NCI-H146 (cell line): ENCODE results near the gene GTPBP3.
A peak's percentile ranks its signal among the peaks of the same experiment; 100 is the strongest.

ENCODE experiments used
- DNase-seq: peaks from one replicate; lab custom pipeline; 2025; lab: John Stamatoyannopoulos, UW

GTPBP3 gene

DNA sequence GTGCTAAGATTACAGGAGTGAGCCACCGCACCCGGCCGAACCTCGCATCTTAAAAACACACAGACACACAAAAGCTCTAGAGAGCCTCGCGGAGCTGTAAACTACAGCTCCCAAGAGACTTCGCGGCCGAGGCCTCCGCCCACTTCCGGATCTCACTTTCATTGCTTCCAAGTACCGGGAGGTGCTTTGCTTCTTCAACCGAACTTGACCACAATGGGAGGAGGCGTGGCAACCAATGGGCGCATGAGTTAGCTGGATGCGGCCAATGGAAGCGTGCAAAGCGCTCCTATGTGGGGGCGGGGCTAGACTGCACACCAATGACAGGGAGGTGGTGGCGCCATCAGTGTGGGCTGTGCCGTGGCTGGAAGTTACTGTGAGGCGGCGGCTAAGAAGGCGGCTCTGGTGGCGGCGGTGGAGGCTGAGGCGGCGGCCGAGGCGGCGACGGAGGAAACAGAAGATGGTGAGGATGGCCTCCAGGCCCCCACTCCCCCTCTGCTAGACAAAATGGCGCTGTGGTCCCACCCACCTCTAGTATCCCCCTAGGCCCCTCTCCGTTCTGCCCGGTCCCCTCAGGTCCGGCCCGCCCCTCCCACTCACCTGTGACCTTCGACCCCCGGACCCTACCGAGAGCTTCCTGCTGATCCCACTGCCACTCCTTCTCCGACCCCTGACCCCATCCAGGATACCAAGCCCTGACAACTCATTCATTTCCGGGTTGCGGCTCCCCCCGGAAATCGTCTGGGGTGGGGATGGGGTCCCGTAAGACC, 28.0 kb upstream of the GTPBP3 start, which contains the start of gene DDA1:
DDA1 (plus strand) TSS at position 366 of the 767 bp plus-strand sequence; CDS start at position 458, 92 bp downstream.
- DNase-seq = peak; percentile 100

DNA sequence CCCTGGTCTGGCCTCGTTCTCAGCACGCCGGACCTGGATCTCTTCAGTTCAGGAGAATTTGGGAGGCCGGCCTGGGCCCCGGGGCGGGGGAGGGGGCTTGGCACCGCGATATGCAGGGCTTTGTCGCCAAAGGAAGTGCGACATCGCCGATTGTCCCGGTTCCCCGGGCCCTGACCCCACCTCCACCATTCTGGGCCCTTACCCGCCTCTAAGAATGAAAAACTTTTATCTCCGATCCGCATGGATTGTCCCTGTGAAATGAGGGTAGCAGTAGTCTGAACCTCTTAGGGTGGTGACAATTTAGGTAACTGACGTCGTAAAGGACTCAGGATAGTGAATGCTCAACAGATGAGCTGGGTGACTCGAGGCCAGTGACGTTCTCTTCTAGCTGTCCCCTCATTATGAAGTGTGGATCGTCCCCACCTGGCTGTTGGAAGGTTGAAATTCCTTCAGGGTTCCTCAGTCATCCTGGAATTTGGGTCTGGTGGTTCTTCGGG, 27.3 kb upstream of the GTPBP3 start:
- no peak for DNase-seq

DNA sequence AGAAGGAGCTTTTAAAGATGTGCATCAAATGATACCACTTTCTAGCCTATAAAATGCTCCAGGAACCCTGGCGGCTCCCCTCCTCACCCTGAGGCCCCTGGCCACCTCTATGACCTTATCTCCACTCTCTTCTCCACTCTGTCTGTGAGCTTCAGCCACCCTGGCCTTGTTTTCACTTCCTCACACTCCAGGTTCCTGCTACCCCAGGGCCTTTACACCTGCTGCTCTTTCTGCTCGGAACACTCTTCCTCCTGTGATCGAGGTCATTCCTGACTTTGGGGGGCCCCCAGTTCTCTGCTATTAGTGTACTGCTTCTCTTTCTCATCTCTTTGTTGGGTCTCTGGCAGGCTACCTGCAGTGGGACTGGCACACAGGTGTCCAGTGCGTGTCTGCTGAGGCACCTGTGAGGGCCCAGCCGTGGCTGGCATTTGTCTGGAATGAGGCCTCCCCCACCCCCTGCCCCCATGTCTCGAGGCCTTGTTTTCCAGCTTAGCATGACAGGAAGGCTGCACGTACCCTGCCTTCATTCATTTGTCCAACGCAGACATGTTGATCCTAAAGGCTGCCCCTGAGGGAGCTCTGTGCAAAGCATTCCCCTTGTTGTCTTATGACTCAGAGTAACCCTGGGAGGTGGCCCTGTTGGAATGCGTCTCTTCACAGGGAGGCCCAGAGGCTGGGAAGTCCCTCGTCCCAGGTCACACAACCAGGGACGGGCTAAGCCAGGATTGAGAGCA, 25.7 kb upstream of the GTPBP3 start:
- DNase-seq = no peak

DNA sequence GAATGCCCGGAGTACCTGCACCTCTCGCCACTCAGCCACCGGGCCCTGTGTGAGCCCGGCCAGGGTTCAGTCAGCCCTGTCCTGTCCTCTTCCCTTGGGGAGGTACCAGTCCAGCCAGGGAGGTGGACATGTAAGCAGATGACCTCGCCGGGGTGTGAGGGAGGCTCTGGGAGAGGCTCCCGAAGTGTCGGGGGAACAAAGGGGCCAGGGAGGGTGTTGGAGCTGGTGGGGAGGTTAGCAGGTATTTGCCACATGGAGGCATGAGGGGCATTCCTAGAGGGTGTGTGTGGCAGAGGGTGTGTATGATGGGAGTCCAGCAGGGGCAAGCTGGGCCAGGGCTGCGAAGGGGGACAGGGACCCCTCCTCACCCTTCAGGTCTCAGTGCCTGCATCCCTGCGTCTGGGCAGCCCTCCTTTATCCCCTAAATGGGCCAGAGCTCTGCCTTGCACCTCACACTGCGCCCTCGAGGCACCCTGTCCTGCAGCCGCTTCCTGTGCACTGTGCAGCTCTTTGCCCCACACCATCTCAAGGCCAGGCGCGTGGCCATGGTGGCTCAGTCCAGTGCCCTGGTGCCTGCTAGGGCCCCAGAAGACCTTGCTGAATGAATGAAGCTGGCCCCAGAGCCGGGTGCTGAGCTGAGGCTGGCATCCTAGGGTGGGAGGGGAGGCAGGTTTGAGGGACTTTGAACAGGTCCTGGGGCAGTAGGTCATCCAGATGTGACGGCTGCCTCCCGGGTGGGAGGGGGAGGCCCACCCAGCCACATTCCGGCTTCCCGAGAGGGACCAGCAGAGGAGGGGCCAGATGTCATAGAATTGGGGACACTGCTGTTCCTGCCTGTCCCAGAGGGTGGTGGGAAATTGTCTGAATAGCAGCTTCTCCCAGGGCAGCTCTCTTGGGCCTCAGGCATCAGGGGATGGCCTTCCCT, 24.9 kb upstream of the GTPBP3 start:
- no peak for DNase-seq

DNA sequence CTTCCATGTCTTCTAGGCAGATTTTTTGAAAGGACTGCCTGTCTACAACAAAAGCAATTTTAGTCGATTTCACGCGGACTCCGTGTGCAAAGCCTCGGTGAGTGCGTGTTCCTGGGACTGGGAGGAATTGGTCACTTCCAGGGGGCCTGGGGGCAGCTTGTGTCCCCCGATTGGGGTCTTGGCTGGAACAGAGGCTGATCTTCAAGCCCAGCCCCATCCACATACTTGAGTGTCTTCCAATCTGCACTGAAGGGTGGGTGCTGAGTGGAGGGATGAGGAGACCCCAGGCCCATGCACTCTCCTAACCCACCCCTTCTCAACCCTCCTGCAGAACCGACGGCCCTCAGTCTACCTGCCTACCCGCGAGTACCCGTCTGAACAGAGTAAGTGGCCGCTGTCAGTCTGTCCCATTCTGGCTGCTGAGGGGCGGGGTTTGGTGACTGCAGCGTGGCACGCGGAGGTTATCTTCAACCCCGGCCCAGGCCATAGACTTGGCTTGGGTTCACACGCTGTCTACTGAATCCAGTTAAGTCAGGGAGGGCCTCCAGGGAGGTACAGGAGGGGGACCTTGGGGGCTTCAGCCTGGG, 23.3 kb upstream of the GTPBP3 start:
- no peak for DNase-seq

DNA sequence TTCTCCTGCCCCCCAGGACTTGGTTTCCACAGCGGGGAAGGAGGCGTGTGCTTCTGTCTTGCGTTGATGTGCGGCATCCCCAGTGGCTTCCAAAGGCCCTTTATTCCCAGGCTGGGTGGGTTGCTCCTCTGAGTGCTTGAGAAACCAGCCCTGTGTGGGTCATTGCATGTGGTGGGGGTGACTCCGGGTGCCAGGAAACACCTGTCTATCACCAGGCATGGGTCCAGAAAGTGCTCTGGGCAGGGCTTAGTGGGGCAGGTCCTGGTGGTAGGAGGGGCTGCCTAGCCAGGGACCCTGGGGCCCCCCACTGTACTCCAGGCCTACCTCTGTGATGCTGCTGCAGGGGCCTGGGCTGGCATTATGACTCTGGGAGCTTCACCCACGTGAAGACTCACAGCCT, 18.4 kb upstream of the GTPBP3 start:
- no peak for DNase-seq

DNA sequence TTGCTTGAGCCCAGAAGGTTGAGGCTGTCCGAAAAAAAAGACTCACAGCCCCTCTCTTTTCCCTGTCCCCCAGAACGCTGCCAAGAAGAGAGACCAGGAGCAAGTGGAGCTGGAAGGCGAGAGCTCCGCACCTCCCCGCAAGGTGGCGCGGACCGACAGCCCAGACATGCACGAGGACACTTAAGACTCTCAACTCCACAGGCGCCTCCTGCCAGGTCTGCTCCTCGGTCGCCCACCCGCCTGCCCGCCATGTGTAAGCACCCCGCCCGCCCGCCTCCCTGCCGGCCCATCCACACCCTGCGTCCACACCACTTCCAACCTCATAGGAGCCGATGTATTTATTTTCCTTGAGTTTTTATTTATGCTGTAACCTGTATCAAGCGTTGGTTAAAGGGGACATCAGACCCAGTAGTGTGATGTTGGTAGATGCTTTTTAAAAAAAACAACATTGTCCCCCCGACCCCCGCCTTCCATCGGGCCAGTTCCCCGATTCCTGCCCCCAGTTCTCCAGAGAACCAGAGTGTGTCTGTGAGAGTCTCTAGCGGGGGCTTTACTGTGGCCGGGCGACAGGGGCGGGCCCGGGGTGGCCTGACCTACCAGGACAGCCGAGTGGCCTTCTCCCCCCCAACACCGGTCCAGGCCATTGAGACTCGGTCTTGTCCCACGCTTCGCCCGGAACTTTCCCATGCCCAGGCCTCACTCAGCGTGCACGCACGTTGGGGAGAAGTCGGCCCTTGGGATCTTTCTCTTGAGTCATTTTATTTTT, 17.7 kb upstream of the GTPBP3 start:
- no peak for DNase-seq

DNA sequence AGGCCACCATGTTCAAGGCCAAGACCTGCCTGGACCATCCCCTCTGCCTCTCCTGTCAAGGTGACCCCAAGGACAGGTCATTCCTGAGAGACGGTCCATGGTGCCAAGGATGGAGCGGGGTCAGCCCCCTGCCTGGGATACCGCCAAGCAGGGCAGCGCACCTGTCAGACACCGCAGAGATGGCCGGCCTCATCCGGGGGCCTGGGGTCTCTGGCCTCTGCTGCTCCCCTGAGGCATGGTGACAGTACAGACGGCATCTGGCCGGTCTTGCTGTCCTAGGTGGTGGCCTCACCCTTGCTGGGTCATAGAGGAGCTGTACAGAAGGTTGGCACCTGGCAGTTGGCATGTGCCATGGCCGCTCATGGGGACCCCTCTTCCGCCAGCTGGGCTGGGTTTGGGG, 16.9 kb upstream of the GTPBP3 start:
- DNase-seq = no peak

DNA sequence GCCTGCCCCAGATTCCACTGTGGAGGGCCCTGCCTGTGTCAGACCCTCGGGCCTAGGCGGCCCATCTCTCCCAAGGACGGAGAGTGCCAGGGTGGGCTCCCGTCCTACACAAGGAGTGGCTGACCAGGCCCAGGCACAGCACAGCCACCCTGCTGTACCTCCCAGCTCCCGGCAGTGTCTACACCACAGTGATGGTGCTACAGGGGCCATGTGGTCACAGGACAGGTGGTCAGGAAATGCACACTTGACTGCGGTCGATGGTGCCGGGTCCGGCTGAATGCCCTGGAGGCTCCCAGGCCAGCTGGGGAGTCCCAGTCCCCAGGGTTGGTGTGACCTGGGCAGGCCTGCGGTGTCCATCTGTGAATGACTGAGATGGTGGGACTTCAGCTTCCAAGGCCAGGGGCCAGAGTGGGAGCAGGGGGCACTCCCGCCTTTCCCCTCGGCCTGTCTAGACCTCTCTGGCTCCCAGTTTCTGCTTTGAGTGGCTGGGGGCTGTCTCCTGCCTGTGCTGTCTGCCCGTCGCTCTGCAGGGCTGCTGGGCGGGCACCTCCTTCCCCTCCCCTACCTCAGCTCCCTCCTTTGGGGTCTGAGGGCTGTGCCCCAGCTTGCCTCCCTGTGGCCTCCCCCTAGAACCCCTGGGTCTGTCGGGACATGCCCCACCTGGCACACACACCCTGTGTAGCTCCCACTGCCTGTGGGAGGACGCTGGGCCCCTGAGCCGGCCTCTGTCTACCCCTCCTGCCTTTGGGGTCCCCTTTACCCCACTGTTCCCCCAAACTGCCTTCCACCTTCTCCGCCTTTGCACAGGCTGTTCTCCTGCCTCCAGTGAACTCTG, 15.5 kb upstream of the GTPBP3 start:
- DNase-seq = no peak

DNA sequence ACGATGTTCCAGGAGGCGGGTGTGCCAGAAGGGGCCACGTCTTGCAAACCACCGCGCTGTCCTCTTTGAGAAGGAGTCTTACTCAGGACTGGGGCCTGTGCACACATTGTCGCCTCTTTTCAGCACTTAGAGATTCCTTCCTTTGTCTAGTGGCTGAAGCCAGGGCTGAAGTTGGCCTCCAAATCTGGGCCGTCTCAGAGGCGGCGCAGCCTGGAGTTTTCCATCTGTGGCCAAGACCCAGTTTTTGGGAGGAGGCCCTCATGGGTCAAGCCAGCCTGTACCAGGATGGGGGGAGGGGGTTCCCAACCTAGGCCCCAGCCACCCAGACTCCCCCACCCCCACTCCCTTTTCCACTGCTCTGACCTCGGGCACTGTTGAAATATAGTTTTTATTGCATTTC, 14.5 kb upstream of the GTPBP3 start:
- no peak for DNase-seq

DNA sequence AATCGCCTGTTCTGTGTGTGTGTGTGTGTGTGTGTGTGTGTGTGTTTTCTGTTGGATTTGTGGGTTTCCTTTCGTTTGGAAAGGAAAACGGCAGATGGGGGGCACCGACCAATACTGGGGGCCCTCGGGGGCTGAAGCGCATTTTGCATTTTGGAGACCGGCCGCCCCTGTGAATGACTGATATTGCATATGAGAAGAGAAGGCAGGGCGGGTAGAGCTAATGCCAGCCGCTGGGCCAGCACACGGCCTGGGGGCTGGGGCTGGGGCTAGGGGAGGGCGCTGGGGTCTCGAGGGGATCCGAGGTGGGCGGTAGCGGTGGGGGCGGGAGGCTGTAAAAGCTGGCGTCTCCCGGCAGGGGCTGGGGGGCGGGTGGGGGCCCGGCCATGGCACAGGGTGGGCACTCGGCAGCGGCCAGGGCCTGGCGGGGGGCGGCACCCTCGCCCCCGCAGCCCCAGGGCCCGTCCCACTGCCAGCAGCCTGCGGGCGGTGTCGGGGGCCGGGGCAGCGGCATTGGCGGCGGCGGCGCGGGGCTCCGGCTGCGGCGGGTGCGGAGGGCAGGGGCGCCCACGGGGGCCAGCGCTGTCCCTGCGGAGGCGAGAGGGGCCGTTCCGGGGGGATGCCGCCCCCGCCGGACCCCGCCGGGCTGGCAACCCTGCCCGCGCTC, 13.9 kb upstream of the GTPBP3 start:
- DNase-seq = no peak

DNA sequence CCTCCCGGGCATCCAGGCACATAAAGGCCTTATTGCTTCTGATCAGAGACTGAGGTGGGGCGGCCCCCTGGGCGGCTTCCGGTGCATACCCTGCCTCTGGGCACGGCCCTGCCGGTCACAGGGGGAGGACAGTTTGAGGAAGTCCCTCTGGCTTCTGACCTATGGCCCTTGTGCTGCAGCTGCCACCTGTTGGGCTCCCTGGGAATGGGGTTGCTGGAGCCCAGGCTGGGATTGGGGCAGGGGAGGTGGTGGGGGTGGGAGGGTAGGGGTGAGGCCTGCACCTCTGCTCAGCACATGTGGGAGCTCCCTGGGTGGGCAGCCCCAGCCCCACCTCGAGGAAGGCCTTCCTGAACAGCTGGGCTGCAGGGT, 13.4 kb upstream of the GTPBP3 start:
- DNase-seq = no peak

DNA sequence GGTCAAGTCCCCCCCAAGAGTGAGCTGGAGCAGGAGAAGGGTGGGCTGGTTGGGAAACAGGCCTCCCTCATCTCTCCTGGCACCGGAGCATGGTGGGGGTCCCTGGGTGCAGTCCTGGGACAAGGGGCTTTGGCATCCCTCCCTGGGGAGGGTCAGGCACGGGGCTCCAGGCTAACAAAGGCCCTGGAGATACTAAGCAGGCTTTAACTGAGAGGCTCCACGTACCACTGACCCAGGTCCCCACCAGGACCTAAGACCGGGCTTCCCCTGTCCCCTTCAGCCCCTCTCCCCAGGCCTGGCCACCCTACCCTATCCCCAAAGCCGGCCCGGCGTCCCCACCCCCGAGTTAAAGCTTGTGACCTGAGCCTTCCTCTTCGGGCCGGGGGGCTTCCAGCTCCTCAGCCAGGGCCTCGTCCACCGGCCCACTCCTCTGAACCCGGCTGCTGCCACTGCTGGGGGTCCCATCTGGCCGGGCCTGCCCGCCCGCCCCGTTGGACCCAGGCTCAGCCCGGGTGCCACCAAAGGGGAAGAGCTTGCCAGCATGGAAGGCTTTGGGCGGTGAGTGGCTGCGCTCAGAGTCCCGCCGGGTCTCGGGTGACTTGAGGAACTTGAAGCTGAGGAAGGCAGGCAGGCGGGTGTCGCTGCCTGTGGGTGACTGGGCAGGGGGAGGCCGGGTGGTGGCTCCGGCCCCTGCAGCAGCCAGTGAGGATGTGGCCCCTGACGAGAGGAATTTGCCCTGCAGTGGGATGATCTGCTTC, 12.8 kb upstream of the GTPBP3 start:
- no peak for DNase-seq

DNA sequence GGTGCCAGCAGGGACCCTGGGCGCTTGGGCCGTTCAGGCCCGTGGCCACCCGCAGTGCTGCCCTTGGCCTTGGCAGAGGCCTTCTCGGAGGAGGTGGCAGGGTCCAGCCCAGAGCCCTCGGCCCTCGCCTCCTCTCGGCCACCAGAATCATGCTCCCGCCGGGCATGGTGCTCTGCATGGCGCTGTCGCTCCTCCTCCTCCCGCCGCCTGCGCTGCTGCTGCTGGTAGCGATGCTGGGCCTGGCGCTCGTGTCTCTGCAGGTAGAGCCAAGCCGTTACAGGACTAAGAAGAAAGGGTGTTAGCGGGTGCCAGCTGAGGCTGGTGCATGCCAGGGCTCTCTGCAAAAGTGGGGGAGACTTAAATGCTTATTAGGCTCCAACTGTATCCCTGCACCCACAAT, 12.2 kb upstream of the GTPBP3 start:
- DNase-seq = no peak

DNA sequence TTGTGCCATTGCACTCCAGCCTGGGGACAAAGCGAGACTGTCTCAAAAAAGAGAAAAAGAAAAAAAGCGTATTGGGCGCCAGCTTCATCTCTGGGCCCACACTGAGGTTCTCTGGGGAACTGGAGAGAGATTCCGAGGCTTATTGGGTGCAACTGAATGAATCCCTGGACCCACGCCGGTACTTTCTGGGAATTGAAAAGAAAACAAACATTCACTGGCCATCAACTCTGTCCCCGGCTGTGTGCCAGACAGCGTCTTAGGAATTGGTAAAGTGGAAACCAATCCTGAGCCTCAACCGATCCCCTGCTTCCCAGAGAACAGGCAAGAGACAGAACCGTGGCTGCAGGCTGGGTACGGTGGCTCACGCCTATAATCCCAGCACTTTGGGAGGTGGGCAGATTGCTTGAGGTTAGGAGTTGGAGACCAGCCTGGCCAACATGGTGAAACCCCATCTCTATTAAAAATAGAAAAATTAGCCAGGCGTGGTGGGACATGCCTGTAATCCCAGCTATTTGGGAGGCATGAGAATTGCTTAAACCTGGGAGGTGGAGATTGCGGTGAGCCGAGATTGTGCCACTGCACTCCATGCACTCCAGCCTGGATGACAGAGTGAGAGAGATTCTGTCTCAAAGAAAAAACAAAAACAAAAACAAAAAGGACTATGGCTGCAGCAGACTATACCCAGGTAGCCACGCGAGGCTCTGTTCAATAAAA, 11.3 kb upstream of the GTPBP3 start:
- DNase-seq = no peak

DNA sequence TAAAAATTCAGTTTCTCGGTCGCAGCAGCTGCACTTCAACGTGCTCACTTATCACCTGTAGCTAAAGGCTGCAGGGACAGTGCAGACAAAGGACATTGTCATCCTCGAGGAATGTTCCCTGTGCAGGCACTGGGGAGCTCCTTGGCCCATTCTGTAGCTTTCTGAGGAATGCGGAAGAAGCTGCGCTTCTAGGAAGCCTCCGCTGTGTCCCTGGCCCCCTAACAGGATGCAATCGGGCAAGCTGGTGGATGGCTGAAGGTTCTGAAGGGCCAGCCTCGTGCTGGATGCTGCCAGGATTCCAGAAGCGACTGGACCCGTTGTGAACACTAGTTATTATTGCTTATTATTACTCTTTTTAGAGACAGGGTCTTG, 10.8 kb upstream of the GTPBP3 start:
- DNase-seq = no peak

DNA sequence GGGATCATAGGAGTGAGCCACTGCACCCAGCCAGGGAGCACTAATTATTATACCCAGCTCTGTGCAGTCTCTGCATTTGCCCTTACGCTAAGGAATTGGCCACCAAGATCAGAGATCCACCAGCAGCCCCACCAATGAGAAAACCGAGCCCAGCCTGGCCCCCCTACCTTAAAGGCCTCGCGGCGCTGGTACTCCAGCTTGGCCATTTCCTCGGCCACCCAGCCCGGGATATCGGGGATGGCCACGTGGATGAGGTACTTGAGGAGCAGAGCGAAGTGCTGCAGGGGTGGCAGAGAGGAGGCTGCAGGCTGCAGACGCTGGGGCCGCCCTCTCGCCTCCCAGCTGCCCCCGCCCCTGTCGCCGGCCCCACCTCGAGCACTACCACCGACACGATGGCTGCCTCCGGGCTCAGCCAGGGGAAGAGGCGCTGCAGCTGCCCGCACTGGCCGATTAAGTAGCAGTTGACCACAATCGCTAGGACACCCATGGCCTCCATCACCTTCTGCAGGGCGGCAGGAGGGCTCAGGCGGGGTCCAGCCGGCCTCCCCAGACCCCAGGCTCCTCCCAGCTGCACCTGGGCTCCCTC, 10.2 kb upstream of the GTPBP3 start:
- DNase-seq = peak; percentile 82
